Left cardiac atrium (tissue), 4 donors: ENCODE measurements around the gene DAZAP1. TPM values are rescaled to one million over a fixed set of nuclear protein-coding genes. Genes with fewer than 3 reads are reported as not detected.
A peak's percentile ranks its signal among the peaks of the same experiment; 100 is the strongest.

Source experiments
- ATAC-seq, 2 donors: fragments of 200-7000 bp; cut with Tn5 transposase; one replicate each; pipeline ENCODE4 v1.9.1; 2020; ENCODE audit warnings: mild to moderate bottlenecking in 2 of 2, moderate library complexity in 2 of 2
- DNase-seq: peaks from one replicate; pipeline ENCODE4 v3.0.0-alpha.2; 2020
- intact Hi-C, 2 donors: fragments of 100-400 bp; cut with DNase I; formaldehyde crosslinking; loops; one replicate each; pipeline versions ENCODE4 v1.14.1 to v1.15.1; 2022 to 2023
- total RNA-seq, 2 donors: library from RNA; stranded (reverse); fragmentation: NEBNext Ultra II Directional; extraction: Animal tissue kit (Norgen Biotek cat#: 25700); gene quantifications; one replicate each; pipeline ENCODE4 v1.2.1, GENCODE V29; 2021
- donor health status: DM: no; HTN: yes; CAD: no.
- donor health status: DM: no; HTN: yes; CAD: no; lungs with severe emphysema.
- donor health status: DM: yes; HTN: yes; CAD: no.
- donor health status: Dilated cardiomyopathy.

The DAZAP1 gene
- total RNA-seq, 2 donors from 2014 or later: 74.1 to 95.7 TPM

DNA sequence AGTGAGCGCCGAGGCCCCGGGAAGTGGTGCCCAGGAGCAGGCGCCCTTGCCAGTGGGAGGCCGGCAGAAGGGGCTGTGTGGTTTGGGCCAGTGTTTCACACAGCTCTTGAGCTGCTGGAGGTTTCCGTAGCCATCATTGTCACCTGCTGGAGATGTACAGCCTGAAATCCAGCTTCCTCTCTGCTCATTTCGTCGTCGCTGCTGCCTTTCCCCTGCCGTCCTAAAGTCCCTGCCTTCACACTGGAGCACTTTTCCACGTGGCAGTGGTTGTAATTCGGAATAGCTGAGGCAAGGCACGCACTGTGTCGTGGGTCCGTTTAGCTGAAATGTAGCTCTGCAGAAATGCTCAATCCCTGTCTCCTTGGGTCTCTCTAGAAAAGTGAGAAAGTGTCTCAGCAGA is 13.2 kb downstream of the DAZAP1 start:
- ATAC-seq (no peak), DNase-seq (no peak)
- intact Hi-C loops: no loop called here

DNA sequence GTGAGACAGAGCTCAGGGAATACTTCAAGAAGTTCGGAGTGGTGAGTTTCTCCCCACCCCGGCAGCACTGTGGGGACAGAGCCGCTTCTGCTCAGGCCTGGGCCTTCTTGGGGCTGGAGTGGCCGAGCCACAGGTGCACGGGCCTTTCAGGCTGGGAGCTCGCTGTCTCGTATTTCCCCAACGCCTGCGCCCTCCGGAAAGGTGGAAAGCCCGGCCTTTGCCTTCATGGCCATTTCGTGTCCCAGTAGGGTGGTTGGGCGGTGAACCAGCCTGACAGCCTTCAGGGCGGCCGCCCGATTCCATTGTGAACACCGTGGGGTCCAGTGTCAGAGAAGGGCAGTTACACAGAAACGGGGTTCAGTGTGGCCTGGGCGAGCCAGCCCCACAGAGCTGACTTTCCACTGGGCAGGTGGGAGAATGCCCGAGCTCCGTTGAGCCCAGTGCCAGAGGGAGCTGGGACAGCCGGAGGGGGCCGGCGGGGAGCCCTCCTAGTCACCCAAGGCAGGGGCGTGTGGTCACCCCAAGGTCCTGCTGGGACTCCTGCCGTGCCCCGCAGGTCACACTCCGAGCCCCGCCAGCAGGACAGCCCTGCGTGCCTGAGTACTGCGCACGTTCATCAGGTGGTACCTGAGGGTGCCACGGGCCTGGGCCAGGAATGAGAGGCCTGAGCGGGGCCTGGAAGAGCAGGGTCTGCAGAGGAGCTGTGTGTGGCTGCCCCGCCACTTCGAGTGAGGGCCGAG is 14.0 kb downstream of the DAZAP1 start:
- intact Hi-C loops: no loop called here
- DNase-seq (no peak), ATAC-seq (no peak)

DNA sequence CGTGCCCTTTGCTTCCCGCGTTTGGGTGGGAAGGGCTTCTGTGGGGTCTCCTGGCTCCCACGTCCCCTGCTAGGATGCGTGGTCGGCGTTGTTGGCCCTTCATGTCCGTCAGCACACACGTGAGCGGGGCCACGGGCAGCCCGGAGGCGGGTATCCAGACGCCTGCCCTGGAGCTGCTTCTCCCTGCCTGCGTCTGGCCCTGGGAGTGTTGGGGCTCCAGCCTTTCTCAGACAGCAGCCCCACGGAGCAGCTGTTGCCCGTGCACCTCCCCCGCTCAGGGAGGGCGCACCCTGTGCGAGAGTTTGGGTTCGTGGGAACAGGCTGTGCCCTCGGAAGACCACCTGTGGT is 14.5 kb downstream of the DAZAP1 start:
- intact Hi-C loops: no loop called here
- DNase-seq: no peak
- no peak for ATAC-seq

- intact Hi-C loops: no loop called here
- DNase-seq: no peak
- ATAC-seq: no peak
Observed at GRCh38 chr19:1422360-1422759, 15.0 kb downstream of the DAZAP1 start.

GRCh38 chr19:1422943-1423342 is 15.6 kb downstream of the DAZAP1 start:
- DNase-seq: no peak
- intact Hi-C loops: no loop called here
- no peak for ATAC-seq

GRCh38 chr19:1423436-1424191 is 16.2 kb downstream of the DAZAP1 start:
- intact Hi-C loops: no loop called here
- ATAC-seq (no peak), DNase-seq (no peak)

GRCh38 chr19:1424192-1424955 is 17.0 kb downstream of the DAZAP1 start:
- ATAC-seq (no peak), DNase-seq (no peak)
- intact Hi-C loops: no loop called here

DNA sequence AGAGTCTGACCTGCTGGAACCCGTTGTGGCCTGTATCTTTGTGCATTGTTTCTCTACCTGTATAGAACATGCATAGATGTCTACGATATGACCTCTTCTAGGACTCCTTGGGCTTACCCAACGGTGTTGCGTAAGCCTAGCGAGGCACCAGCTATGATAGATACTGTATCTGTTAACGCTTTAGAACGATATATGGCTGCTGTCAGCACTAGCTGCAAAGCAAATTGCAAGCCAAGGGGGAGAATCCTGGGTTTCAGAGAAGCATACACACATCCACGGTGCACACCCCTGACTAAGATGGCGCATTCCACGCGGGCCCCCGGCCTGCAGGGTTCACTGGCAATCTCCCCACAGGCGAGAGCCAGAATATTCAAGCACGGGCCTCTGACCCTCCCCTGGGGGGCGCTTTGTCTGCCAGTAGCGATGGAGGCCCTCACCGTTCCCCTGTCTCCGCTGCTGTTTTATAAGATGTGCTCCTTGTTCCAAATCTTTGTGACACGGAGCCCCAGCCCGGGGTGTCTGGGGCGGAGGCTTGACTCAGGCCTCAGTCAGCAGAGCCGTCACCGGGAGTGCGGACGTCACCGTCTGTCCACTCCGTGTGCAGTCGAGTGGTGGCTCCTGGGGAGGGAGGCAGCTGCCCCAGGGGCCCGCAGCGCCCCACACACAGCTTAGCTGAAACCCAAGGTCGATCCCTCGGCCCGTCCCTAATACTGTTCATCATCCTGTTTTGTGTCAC is 17.9 kb downstream of the DAZAP1 start:
- ATAC-seq (no peak), DNase-seq (no peak)
- intact Hi-C loops: no loop called here

DNA sequence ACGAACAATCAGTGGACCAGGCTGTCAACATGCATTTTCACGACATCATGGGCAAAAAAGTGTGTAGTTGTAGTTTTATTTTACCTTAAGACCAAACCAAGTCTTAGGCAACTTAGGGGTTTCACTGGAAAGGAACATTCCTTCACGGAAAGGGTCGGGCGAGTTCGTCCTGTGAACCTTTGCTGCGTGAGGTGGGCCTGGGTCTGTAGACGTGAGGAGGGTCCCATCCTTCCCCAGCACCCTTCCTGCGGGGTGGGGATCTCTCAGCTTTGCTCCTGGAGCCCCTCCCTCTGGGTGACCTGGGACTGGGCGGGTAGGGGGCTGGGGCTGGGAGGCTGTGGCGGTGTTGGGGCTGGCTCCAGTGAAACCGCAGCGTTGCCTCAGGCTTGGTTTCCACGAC is 18.5 kb downstream of the DAZAP1 start:
- no peak for ATAC-seq
- intact Hi-C loops: no loop called here
- no peak for DNase-seq

- intact Hi-C loops: no loop called here
- no peak for ATAC-seq
Observed at GRCh38 chr19:1426736-1427135, 19.4 kb downstream of the DAZAP1 start.

GRCh38 chr19:1427221-1427920 is 20.0 kb downstream of the DAZAP1 start:
- ATAC-seq: no peak
- intact Hi-C loops: no loop called here
- no peak for DNase-seq

More at GRCh38 chr19:1426736-1427135, 19.4 kb downstream of the DAZAP1 start:
- DNase-seq: no peak

DNA sequence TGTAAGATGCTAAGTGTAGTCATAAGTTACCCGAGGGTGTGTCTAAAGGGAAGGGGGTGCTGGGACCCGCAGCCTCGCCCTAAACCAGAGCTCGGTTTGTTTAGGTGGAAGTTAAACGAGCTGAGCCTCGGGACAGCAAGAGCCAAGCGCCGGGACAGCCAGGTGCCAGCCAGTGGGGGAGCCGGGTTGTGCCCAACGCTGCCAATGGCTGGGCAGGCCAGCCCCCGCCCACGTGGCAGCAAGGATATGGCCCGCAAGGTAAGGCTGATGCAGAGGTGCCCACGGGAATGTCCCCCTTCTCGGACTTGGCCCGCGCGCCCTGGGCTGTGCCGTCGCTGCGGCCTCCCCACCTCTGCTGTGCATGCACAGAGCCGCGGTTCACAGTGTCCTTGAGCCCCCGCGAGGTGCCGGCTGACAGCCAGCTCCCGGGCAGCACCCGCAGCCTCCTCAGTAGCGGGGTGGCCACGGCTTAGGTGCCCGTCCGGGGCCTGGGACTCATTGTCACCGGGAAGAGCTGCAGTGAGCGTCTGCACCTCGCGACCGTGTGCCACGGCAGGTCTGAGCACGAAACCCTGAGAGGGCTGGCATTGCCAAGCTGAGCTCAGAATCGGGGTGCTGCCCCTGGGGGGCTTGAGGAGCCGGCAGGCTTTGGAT is 21.5 kb downstream of the DAZAP1 start:
- no peak for DNase-seq
- ATAC-seq: peak in 1 of 2 donors; percentile 5
- intact Hi-C loops: no loop called here

- DNase-seq (no peak), ATAC-seq (peak; percentile 59 to 83)
- intact Hi-C loops: no loop called here
Observed at GRCh38 chr19:1429750-1430149, 22.4 kb downstream of the DAZAP1 start.

- no peak for ATAC-seq
- no peak for DNase-seq
- intact Hi-C loops: no loop called here
Observed at GRCh38 chr19:1430246-1430645, 22.9 kb downstream of the DAZAP1 start.

DNA sequence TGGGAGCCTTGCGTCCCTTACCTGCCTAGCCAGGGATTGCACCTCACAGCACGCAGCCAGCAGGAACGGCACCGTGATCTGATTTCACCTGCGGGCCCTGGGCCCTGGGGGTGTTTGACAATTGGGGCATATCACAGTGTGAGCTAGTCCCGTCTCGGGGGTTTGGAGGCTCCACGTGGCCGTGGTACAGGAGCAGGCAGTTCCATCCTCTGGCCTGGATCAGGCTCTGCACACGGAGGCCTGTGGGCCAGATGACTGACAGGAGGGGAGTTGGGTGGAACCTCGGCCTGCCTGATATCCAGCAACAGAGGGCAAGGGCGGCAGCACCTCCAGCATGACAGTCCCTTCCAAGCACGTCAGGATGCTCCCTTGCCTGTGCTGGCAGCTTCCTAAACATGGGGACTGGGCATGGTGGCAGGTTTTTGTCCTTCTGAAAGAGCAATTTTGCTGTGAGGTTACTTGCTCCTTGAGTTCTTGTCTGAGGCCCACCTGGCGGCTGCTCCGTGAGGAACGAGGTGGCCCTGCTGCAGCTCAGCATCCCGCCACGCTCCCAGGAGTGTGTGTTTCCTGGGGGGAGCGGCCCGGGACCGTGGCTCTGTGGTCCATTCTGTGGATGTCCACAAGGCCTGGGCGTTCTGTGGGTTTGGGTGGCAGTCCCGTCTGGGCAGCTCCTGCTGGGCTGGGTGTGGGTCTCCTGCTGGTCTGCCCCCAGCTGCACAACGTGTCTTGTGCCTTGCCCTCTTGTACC is 24.5 kb downstream of the DAZAP1 start:
- DNase-seq (no peak), ATAC-seq (no peak)
- intact Hi-C loops: no loop called here

GRCh38 chr19:1432507-1432887 is 25.1 kb downstream of the DAZAP1 start:
- intact Hi-C loops: no loop called here
- ATAC-seq: no peak
- no peak for DNase-seq

DNA sequence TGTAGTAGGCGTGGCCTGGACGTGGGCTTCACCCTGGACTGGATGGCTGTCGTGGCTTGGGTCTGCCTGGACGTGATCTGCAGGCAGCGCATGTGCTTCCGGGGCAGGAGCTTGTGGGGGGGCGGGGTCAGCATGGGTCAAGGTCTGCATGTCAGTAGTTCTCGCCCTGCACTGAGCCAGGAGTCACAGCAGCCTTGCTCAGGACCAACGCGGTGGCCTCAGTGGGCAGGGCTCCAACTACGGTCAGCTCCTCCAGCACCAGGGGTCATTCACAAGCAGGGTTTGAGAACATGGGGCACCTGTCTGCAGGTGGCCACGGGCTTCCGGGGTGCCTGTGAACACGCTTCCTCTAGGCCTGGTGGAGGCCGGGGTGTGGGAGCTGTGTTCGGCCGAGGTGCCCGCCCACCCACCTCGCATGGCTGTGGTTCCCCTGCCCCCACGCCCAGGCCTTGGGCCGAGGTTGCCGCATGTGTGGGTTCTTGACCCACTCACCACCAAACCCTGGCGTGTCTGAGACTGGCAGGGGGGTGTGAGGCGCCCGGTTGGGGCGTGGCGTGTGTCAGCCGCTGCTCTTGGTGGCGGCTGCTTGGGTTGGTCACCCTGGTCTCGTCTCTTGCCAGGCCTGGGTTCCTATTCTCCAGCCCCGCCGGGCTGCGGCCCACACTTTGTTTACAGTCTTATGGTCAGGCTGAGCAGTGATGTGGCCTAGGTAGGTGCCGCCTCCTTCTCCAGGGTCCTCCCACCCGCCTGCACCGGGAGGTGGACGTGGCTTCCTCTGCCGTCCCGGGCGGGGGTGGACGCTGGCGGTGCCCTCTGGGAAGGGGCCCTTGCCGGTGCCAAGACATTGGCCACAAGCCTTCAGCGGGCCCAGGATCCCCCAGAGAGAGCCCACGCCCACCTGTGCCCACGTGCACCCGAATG is 26.0 kb downstream of the DAZAP1 start:
- DNase-seq: no peak

More for the DNA sequence above, 26.0 kb downstream of the DAZAP1 start:
- intact Hi-C loops: no loop called here
- no peak for ATAC-seq
